Myocyte (in vitro differentiated cells): ENCODE measurements around the gene ZNF497. TPM values are rescaled to one million over a fixed set of nuclear protein-coding genes. Genes with fewer than 3 reads are reported as not detected.
"Not testable (repeated sequence)": the region's sequence is repeated elsewhere in the genome, so short reads cannot be mapped to it uniquely, and the experiment has no call there.

Experiments
- DNase-seq: peaks from one replicate; pipeline ENCODE4 v3.0.0-alpha.2; 2012; ENCODE audit warnings: low read depth
- polyA plus RNA-seq: library from polyadenylated mRNA; unstranded; fragments of >200 nt; gene quantifications from one replicate; pipeline ENCODE4 v1.2.1, GENCODE V29; 2012; ENCODE audit warnings: missing spikeins
- total RNA-seq: library from RNA; depleted of rRNA; stranded (reverse); fragments of >200 nt; gene quantifications from 2 replicates; pipeline ENCODE4 v1.2.3, GENCODE V29; 2014

Gene ZNF497
- total RNA-seq: 1.5 and 1.7 TPM in 2 replicates
- polyA plus RNA-seq: 2.9 TPM

DNA sequence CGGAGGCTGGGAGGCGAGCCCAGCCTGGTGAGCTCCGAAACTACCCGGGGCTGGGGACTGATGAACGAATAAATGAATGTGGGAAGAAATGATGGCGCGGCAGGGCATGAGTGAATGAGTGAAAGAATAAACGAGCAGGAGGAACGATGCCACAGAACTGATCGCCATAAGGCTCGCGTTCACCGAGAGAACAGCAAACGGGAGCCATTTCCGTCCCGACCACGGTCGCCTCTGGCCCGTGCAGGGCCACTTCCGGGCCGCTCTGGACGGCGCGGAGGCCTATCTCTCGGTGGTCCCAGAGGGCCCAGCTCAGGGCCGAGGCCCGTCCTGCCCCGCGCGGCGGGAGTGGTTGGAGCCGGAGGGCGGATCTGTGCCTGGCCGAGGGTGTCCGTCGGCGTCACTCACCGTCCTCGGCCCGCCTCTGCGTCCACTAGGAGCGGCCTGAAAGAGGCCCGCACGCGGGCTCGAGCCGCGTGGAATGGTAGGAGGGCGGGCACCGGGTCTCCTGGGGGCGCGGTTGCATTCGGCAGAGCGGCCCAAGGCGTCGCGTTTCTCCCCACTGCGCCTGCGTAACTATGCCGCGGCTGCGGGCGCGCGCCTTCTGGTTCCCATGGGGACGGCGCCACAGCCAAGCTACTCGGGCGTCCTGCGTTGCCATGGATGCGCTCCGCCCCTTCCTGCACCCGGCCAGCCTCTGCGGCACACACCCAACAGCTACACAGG lies at the start of gene ZNF497:
Gene ZNF497 (minus strand): TSS at position 480 of the 723 bp plus-strand sequence. CDS start 5,116 bp downstream, outside the sequence.
- peak; percentile 96 for DNase-seq

DNA sequence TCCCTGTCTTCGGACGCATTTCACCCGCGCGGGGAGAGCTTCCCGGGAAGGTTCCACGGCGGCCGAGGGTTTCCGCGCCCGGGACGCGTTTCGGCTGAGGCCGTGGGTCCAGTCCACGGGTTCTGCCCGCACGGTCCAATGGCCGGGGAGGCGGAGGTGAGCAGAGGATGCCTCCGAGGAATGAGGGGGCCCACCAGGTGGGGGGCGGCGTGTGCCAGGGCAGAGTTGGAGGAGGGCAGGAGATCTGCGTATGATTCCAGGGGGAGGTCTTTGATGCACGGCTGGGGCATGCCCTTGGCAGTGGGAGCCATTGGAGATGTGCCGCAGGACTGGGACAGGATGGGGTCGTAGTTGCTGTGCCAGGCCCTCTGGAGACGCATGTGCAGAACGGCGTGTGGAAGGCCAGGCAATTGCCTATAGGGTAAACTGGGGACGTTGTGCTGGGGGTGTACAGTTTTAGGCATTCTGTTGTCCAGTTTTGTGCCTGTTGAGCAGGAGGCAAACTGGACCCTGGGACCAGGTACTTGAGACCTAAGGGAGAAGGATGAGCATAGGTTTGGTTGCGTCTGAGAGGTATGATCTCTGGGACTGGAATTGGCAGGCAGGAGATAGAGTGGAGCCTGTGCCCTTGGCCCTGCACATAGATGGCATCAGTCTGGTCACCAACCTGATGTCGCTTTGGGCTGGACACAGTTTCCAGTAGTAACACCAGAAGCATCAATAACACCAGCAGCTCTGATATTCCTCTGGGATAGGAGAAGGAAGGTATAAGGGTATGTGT lies 46.6 kb upstream of the ZNF497 start:
- DNase-seq: peak; percentile 45

DNA sequence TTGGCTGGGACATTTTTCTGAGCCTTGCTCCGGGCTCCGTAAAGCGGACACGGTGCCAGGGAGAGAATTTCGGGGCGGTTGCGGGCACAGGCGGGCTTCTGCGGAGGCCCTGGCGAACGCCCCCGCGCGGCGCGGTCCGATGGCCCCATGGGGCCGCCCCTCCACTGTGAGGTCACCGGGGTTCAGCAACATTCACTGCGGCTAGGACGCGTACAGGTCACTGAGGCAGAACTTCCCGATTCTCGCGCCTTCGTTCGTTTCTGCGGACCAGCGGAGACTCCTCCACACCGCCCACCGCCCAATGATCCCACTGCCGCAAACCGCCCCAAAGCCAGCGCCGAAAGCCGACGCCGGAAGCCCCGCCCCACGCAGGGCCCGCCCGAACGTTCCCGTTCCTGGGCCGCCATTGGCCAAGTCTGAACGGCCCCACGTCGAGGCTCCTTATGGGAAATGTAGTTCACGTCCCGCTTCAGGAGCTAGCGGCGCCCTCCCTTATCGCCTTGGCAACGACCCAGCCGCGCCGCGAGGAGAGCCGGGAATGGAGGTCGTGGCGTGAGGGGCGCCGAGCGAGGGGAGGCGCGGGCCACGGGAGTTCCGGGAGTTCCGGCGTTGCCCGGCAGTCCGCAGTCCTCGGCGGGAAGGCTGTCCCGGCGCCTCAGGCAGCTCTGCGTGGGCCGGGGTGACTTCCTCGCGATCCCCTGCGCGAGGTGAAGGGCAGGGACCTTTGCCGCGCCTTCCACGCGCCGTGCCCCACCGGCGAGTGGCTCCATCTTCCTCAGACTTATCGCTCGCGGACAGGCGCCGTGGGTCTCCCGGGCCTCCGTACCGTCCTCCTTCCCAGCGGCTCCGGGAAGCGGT lies 45.8 kb upstream of the ZNF497 start, which contains the start of gene ZNF584:
Gene ZNF584 (plus strand): TSS at position 498 of the 858 bp plus-strand sequence. CDS start 499 bp downstream, outside the sequence.
- peak; percentile 97 for DNase-seq

DNA sequence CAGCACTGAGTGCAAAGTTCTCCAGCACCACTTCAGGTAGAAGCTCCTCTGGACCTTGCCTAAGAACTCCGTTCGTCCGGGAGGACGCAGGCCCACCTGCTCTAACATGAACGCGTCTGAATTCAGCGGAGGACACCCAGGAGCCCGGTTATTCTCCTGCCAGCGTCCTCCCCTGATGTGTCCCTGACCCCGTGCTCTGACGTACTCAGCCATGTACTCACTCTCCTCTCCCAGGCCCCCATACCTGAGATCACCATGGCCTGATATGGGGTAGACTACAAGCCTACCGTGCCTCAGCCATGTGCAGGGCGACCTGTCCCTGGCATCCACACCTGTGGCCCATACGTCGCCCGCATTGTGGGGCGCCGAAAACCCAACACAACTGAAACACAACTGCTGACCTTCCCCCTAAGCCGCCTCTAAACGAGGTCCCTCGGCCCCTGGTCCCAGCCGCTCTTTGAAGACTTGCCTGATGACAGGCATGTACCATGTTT lies 45.2 kb upstream of the ZNF497 start:
- DNase-seq: no peak

DNA sequence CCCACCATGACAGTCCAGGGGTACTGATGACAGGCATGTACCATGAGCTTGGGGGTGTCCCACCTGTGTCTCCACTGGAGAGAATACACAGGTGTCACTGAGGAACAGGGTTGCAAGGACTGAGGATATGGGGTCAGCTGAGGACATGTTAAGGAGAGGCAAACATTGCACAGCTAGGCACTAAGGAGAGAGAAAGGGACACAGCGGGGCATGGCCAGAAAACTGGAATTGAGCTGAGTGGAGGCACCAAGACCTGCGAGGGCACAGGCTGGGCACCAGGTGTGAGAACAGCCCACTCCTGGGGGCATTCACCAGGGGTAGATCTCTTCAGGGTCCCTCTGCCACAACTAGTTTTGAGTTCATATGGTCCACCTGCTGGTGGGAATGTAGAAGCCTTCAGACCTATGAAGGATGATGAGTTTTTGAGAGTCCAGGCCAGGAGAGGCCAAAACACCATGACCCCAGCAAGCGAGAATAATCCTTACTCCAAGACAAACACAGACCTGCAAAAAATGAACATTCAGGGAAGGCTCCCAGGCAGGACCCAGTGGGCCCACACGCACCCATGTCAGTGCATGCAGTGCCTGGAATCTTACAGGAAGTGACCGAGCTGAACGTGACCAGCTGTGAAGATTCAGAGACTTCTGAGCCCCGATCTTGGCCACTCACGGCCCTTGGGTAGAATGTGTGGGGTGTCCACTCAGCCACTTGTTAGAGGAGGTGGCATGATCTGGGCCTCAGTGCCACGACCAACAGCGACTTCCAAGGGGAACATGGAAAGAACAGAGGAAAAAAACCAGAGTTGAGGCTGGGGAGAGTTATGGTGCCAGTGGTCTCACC lies 44.5 kb upstream of the ZNF497 start:
- DNase-seq: no peak

DNA sequence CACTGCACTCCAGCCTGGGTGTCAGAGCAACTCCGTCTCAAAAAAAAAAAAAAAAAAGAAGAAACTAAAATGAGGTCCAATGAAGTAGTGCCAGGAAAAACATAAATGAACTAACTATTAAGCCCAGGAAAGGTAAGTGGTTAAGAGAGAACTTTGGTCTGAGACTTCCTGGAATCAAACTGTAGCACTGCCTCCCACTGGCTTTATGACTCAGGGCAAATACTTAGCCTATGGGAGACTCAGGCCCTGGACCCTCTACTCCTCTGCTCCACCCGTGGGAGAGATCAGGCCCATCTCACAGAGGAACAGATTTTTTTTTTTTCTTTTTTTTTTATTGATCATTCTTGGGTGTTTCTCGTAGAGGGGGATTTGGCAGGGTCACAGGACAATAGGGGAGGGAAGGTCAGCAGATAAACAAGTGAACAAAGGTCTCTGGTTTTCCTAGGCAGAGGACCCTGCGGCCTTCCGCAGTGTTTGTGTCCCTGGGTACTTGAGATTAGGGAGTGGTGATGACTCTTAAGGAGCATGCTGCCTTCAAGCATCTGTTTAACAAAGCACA lies 41.4 kb upstream of the ZNF497 start:
- DNase-seq: not testable (repeated sequence)

DNA sequence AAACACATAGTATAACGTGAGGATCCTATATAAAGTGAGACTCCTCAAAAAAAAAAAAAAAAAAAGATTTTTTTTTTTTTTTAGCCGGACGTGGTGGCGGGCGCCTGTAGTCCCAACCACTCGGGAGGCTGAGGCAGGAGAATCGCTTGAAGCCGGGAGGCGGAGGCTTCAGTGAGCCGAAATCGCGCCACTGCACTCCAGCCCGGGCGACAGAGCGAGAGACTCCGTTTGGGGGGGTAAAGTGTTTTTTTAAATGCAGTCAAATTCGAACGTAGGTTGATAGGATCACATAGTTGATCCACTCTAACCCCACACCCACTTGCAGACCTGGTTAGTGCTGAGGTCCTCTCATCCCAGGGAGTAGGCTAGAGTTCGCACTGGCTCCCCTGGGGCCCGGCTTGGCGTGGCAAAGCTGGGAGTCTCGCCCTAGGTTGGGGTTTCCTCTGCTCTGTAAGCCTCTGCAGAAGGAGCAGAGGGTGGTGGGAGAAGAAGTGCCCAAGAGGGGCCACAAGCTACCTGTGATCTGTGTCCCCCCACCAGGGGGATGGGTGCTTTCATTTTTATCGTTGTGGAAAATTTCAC lies 39.4 kb upstream of the ZNF497 start:
- DNase-seq: no peak

DNA sequence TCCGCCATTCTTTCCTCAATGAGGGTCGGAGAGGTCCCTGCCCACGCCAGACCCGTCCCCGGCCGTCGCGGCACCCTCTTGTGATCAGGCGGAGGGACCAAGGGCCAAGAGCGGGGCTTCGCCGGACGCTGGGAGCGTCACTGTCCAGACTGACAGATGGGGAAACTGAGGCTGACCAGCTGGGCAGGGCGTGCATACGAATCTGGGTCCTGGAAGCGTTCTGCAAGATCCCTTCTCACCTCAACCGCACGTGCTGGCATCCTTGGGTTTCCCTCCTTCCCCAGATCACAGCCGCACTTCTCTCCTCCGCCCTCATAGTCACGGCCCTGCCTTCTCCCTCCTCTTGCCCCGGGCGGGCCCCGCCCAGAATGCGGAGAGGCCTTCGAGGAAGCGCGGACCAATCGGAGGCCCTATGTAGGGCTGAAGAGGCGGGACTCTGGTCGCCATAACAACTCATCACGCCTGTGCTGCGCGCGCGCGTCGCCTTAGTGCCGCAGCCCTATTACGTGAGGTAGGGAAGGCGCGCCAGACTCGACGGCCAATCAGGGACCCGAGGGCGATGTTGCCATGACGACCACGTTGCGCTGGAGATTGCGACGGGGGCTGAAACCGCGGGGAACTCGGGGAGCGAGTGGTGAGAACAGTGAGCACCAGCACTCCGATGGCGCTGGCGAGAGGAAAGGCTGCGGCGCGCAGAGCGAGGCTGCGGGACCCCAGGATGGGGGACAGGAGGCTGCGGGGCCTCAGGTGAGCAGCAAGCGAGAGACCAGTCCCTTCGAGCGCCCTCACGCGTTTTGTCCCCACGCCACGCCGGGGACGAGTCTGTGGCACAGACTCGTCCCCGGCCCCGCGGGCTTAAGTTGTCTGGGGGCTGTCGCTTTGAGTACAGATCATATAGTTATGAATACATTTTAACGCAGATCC lies 38.6 kb upstream of the ZNF497 start:
- peak; percentile 99 for DNase-seq

DNA sequence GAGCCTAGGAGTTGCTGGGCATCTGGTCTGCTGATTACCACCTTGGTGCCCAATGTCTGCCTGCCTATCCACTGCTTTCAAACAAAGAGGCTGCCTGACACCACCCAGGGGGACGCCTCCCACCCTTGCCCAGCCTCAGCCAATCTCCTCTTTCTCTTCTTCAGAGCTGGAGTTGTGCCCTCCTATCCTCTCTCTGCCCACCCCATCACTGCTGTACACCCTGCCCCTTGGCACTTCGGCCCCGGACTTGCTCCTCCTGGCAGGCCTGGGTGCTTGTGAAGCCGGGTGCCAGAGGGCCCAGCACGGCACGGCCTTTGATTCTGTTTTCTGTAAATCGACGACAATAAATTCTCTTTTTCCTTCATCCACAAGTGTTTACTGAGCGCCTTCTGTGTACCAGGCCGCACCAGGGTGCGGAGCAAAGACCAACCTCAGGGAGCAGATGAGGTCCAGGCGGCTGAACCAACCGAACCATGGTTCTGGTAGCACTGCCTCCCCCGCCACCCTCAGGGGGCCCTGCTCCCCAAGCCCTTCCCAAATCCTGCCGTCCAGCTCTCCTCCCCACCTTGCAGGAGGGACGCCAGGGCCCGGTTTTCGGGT lies 37.9 kb upstream of the ZNF497 start:
- no peak for DNase-seq

DNA sequence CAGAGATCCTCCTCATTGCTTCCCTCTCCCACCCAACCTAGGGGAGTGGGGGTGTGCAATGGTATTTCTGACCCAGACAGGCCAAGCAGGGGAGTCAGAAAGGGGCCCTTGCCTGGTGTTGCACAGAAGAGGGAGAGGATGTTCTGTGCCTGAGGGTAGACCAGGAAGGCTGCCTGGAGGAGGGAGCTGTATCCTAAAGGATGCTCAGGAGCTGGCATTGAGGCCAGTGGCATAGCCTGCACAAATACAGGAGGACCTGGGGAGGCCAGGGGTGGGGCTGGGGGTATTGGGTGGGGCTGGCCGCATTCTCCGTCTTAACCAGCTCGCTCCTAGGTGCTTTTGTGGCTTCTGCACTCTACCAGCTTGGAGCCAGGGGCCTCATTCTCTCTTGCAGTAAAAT lies 37.4 kb upstream of the ZNF497 start:
- no peak for DNase-seq

DNA sequence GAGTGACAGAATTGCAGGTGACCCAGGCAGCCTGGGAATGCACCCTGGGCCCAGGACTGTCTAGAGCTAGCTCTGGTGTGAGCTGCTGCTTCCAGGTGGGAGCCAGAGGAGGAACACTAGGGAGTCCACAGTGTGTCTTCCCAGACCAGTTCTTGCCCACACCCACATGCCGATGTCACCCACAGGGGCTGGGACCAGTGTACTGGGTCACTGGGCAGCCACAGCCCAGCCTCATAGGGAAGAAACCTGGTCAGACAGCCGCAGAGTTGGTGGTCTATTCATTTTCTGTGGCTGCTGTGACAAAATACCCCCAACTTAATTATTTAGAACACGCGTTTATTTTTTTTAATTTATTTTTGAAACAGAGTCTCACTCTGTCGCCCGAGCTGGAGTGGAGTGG lies 36.0 kb upstream of the ZNF497 start:
- DNase-seq: no peak

DNA sequence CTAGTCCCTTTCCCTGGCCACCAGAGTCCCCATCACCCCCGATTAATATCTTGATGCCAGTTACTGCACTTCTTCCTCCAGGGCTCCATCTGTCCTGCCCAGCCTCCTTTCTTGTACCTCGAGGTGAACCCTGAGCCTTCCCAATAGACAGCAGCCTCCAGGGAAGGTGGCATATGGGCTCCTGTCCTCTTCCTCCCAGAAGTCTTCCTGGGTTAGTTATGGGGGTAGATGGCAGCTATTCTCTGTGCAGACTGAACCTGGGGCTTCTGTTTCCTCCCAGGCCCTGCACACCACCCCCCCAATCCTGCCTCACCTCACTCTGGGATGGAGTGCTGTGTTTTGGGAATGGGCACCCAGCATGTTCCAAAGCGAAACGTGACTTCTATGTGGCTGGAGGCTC lies 35.5 kb upstream of the ZNF497 start:
- no peak for DNase-seq

DNA sequence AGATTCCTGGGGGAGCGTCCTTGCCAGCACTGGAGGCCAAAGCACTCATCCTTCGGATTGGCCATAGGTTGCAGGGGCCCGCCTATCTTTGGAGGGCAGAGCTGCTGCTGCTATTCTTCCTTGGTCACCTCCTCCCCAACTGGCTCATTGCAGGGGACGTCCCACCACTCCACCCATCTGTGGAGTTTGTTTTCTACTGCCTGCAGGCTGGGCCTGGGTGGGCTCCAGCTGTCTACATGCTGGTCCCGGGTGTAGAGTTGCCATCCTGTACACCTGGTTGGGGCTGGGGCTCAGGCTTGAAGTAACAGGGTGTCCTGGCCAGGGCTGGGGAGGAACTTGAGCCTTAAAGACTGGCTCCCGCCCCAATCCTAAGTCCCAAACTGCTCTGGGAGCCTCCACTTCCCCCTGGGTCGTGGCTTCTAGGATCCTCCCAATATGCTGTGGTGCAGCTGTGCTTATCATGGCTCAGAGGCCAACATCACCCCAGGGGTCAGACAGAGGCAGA lies 35.0 kb upstream of the ZNF497 start:
- no peak for DNase-seq

DNA sequence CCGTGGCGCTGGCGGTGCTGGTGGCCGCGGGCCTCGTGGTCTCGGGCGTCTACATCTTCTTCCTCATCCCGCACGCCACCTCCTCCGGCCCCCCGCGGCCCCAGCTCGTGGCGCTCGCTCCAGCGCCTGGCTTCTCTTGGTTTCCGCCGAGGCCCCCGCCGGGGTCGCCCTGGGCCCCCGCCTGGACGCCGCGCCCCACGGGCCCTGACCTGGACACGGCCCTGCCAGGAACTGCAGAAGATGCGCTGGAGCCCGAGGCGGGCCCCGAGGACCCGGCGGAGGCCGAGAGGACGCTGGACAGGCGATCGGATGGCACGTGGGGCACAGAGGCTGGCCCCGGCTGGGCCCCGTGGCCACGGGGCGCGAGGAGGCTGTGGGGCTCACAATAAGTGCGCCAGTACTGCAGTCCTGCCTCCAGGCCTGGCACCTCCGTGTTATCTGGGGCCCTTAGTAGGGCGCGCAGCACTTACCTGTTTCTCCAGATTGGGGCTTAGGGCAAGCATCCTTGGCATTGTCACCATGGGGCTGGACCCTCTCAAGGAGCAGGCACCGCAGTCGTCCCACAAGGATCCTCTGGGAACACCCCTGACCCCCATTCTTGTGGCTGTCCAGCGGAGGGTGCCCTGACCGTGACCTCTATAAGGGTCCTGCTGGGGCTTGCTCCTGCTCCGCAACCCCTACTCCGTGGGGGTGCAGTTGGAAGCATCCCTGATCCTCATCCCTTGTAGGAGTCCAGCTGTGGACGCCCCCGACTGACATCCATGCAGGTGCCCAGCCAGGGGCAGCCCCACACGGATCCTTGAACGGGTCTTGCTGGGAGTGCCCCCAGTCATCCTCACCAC lies 34.4 kb upstream of the ZNF497 start:
- DNase-seq: no peak

DNA sequence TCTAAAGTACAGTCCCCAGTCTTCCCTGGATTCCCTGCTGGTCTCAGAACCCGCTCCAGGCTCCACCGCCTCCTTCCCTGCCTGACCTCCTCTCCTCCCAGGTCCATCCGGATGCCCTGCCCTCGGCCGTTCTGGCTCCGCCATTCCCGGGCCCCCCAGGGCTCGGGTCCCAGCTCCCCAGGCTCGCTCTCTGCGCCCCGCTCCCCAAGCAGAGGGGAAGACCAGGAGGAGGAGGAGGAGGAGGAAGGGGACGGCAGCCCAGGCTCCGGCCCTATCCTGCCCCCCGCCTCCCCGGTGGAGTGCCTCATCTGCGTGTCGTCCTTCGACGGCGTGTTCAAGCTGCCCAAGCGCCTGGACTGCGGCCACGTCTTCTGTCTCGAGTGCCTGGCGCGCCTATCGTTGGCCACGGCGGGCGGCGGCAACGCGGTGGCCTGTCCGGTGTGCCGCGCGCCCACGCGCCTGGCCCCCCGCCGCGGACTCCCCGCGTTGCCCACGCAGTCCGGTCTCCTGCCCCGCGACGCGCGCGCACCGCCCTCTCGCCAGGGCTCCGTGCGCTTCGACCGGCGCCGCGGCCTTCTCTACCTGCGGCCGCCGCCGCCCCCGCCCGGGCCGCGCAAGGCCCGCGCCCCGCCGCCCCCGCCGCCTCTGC lies 33.6 kb upstream of the ZNF497 start:
- no peak for DNase-seq

DNA sequence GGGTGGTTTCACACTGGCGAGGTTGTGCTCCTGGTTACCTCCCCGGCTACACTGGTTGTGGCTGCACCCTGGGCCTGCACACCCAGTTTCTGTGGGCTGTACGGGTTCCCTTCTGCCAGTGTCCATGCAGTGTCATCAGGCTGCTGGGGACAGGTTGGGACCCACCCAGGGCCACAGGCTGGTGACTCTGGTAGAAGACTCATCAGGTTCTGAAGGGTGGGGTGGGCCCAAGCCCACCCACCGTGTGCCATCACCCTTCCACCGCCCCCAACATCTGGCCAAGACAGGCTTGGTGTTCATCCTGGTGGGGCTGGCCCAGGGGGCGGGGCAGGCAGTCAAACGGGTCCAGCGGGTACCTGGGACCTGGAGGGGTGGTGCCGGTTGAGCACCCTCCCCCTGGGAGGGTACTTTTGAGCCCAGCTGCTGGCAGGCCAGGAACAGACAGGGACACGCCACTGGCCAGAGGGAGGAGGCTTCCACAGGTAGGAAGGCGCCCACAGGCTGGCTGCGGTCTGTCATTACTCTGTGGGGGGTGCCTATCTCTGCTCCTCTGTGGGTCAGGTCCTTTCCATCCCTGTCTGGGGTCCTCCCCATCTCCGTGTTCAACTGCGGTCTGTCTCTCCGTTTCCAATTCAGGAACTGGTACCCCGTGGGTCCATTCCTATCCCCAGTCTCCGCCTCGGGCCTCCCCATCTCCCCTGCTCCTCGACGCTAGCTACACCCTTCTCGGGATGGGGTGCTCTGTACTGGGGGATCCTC lies 32.8 kb upstream of the ZNF497 start, which contains the start of gene RNF225:
Gene RNF225 (plus strand): TSS at position 437 of the 759 bp plus-strand sequence. CDS start 434 bp downstream, outside the sequence.
- DNase-seq: no peak
